Measurements from ENCODE around the gene CTNNA3. TPM values are rescaled to one million over a fixed set of nuclear protein-coding genes. Genes with fewer than 3 reads are reported as not detected.

CTNNA3 gene
- total RNA-seq, 4 donors from 2014 or later: 14.3 to 49.5 (median 24.2) TPM

DNA sequence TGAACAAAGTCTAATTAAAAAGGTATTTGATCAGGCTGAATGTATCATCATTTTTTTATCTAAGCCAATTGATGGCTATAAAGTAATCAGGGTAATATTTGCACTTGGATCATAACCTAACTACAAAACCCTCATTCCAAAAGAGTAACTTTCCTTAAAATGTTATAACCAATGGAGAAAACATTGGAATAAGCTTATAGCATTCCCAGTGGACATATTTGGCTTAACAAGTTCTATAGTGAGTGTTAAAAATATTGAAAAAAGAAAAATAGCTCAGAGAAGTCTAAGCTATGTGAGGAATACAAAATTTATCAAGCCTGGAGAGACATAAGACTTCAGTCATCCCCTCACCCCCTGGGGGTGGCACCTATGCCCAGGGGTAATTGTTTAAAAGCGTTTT lies 411.4 kb downstream of the CTNNA3 start:
- H3K9me3 ChIP-seq: no peaks in the 10 kb centered on the region
- no peaks in the 10 kb centered on the region for H3K4me1 ChIP-seq
- intact Hi-C loops (cut with DNase I; ENCODE audit: low total_unique reads): no loop called here
- H3K27me3 ChIP-seq: no peaks in the 10 kb centered on the region
- no peak overlapping the region for H3K27ac ChIP-seq
- no peak overlapping the region for H3K4me3 ChIP-seq
- ATAC-seq (no peak), DNase-seq (no peak)
- no peak for TF ChIP-seq POLR2A (IDR thresholded peaks at IDR 0.05)
- TF ChIP-seq, protein P1, sequence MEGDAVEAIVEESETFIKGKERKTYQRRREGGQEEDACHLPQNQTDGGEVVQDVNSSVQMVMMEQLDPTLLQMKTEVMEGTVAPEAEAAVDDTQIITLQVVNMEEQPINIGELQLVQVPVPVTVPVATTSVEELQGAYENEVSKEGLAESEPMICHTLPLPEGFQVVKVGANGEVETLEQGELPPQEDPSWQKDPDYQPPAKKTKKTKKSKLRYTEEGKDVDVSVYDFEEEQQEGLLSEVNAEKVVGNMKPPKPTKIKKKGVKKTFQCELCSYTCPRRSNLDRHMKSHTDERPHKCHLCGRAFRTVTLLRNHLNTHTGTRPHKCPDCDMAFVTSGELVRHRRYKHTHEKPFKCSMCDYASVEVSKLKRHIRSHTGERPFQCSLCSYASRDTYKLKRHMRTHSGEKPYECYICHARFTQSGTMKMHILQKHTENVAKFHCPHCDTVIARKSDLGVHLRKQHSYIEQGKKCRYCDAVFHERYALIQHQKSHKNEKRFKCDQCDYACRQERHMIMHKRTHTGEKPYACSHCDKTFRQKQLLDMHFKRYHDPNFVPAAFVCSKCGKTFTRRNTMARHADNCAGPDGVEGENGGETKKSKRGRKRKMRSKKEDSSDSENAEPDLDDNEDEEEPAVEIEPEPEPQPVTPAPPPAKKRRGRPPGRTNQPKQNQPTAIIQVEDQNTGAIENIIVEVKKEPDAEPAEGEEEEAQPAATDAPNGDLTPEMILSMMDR (IDR thresholded peaks at IDR 0.05 in 4 of 5, conservative IDR thresholded peaks at IDR 0.05 in 1 of 5): no peak
- H3K36me3 ChIP-seq: no peaks in the 10 kb centered on the region
- in situ Hi-C loops (cut with MboI; ENCODE audit: low sequenced_read_pairs in 4 of 4): no loop called here

DNA sequence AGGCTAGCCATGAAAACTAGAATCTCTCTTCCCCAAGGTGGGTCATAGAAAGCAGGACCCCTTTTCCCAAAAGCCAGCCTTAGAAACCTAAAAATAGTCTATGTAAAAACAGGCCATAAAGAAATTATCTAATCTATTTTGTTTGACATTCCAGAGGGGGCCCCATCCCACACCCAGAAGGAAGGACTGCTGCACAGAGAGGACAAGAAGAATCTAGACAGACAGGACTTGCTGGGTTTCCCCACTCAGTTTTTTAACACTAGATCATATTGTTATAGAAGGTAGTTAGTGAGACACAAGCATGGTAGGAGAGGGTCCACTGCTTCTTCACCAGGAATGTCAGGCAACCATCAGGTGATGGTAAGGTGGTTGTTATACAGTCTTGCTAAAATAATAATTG lies 413.1 kb downstream of the CTNNA3 start:
- no peaks in the 10 kb centered on the region for H3K4me1 ChIP-seq
- no peaks in the 10 kb centered on the region for H3K36me3 ChIP-seq
- ATAC-seq: no peak
- no peak overlapping the region for H3K27ac ChIP-seq
- DNase-seq: no peak
- no peak overlapping the region for H3K4me3 ChIP-seq
- no peaks in the 10 kb centered on the region for H3K9me3 ChIP-seq
- no peaks in the 10 kb centered on the region for H3K27me3 ChIP-seq
- intact Hi-C loops (cut with DNase I; ENCODE audit: low total_unique reads): no loop called here
- TF ChIP-seq, protein P1 (IDR thresholded peaks at IDR 0.05 in 4 of 5, conservative IDR thresholded peaks at IDR 0.05 in 1 of 5): no peak
- no peak for TF ChIP-seq POLR2A (IDR thresholded peaks at IDR 0.05)
- in situ Hi-C loops (cut with MboI; ENCODE audit: low sequenced_read_pairs in 4 of 4): no loop called here

GRCh38 chr10:67280405-67280804 lies 415.6 kb downstream of the CTNNA3 start:
- H3K9me3 ChIP-seq: no peaks in the 10 kb centered on the region
- H3K4me3 ChIP-seq: no peak overlapping the region
- no peaks in the 10 kb centered on the region for H3K27me3 ChIP-seq
- intact Hi-C loops (cut with DNase I; ENCODE audit: low total_unique reads) (no loop called here), in situ Hi-C loops (cut with MboI; ENCODE audit: low sequenced_read_pairs in 4 of 4) (no loop called here)
- no peak for DNase-seq
- no peak for ATAC-seq
- H3K27ac ChIP-seq: no peak overlapping the region
- TF ChIP-seq, protein P1 (IDR thresholded peaks at IDR 0.05 in 4 of 5, conservative IDR thresholded peaks at IDR 0.05 in 1 of 5): no peak
- no peak for TF ChIP-seq POLR2A (IDR thresholded peaks at IDR 0.05)
- no peaks in the 10 kb centered on the region for H3K36me3 ChIP-seq
- no peaks in the 10 kb centered on the region for H3K4me1 ChIP-seq

DNA sequence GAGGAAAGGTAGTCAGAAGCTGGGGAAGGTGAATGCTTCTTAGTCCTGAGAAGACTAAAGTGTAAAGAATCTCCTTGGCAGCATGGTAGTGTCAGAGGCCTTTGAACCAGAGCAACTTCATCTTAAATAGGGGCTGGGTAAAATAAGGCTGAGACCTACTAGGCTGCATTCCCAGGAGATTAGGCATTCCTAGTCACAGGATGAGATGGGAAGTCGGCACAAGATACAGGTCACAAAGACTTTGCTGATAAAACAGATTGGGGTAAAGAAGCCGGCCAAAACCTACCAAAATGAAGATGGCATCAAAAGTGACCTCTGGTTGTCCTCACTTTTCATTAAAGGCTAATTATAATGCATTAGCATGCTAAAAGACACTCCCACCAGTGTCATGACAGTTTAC lies 418.6 kb downstream of the CTNNA3 start:
- ATAC-seq: no peak
- in situ Hi-C loops (cut with MboI; ENCODE audit: low sequenced_read_pairs in 4 of 4): no loop called here

DNA sequence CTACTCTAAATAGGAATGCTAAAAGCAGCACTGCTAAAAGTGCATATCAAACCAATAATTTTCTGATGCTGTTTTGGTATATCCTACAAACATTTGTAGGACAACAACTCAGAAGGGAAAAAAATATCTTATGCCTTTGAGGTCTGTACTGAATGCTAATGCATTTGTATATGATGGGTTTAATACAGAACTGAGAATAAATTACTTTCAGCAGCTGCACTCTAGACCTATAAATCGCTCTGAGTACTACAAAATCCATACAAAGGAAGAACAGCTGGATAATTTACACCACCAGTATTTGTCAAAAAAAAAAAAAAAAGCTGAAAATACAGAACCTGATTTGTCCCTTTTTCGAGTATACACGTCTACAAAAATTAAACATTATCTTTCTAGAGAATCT lies 426.2 kb downstream of the CTNNA3 start:
- Histone ChIP-seq H3K27ac (no peak overlapping the region), H3K4me3 (no peak overlapping the region), H3K27me3 (no peaks in the 10 kb centered on the region), H3K4me1 (no peaks in the 10 kb centered on the region), H3K9me3 (no peaks in the 10 kb centered on the region), H3K36me3 (no peaks in the 10 kb centered on the region)
- in situ Hi-C loops (cut with MboI; ENCODE audit: low sequenced_read_pairs in 4 of 4): no loop called here
- TF ChIP-seq, protein P1 (IDR thresholded peaks at IDR 0.05 in 4 of 5, conservative IDR thresholded peaks at IDR 0.05 in 1 of 5): no peak
- TF ChIP-seq POLR2A (IDR thresholded peaks at IDR 0.05): no peak
- DNase-seq: no peak
- intact Hi-C loops (cut with DNase I; ENCODE audit: low total_unique reads): no loop called here
- no peak for ATAC-seq

More for the DNA sequence above, 418.6 kb downstream of the CTNNA3 start:
- Histone ChIP-seq H3K27ac (no peak overlapping the region), H3K4me3 (no peak overlapping the region), H3K27me3 (no peaks in the 10 kb centered on the region), H3K9me3 (no peaks in the 10 kb centered on the region), H3K36me3 (no peaks in the 10 kb centered on the region), H3K4me1 (no peaks in the 10 kb centered on the region)
- TF ChIP-seq POLR2A (IDR thresholded peaks at IDR 0.05): no peak
- TF ChIP-seq, protein P1 (IDR thresholded peaks at IDR 0.05 in 4 of 5, conservative IDR thresholded peaks at IDR 0.05 in 1 of 5): no peak
- DNase-seq: no peak
- intact Hi-C loops (cut with DNase I; ENCODE audit: low total_unique reads): no loop called here
